Measurements from ENCODE around the gene ZNF148.

Gene ZNF148

DNA sequence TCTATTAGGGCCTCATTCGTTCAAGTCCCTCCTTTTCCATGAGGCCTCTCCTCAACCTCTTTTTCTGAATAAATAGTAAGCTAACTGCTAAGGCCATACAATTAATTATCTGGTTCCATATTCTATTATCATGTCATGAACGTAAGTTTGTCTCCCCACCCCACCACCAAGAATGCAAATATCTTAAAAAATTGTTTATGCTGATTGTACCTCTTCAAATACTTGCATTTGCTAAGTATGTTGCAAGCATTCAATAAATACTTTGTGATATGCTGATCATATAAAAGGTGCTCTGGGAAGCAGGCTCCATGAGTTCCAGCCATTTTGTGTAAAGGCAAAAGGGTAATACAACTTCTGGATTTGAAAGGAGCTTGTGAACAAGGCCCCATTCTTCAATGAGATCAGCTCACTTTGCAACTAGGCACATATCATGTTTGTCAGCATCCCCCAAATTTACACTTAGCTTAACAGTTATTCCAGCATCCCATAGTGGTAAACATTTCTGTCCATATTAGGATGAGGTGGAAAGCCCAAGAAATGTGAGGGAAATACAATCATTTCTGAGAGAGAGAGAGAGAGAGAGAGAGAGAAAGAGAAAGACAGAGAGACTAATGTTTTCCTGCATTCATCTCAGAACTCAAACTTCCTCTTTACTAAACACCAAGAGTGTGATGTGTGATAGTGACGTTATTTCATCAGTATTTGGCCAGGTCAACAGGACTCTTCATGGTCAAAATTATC is 195.8 kb downstream of the ZNF148 start:
- Histone ChIP-seq H3K9ac (no peak overlapping the region), H3K27me3 (no peaks in the 10 kb centered on the region), H3K27ac (no peak overlapping the region), H3K36me3 (no peaks in the 10 kb centered on the region), H3K4me3 (no peak overlapping the region), H4K20me1 (no peaks in the 10 kb centered on the region), H3K9me3 (peaks cover 2% of the 10 kb centered on the region), H3K4me2 (no peak overlapping the region), H3K4me1 (no peaks in the 10 kb centered on the region)
- no peak for TF ChIP-seq Cebpa-rat (IDR thresholded peaks at IDR 0.05)

- peaks cover 11% of the 10 kb centered on the region for H3K9me3 ChIP-seq
- H3K4me1 ChIP-seq: no peaks in the 10 kb centered on the region
- H3K27ac ChIP-seq: no peak overlapping the region
- no peaks in the 10 kb centered on the region for H4K20me1 ChIP-seq
- H3K36me3 ChIP-seq: no peaks in the 10 kb centered on the region
- H3K27me3 ChIP-seq: no peaks in the 10 kb centered on the region
- no peak overlapping the region for H3K4me3 ChIP-seq
- TF ChIP-seq Cebpa-rat (IDR thresholded peaks at IDR 0.05): no peak
- no peak overlapping the region for H3K4me2 ChIP-seq
- H3K9ac ChIP-seq: no peak overlapping the region
Observed at GRCh38 chr3:125177746-125178145, 197.4 kb downstream of the ZNF148 start.
